CD1c-positive myeloid dendritic cell (primary cell): ENCODE measurements around the gene SMARCE1.
A peak's percentile ranks its signal among the peaks of the same experiment; 100 is the strongest.

Experiments
- DNase-seq: peaks from one replicate; pipeline ENCODE4 v3.0.0-alpha.2; 2016; ENCODE audit errors: extremely low spot score

Gene SMARCE1

DNA sequence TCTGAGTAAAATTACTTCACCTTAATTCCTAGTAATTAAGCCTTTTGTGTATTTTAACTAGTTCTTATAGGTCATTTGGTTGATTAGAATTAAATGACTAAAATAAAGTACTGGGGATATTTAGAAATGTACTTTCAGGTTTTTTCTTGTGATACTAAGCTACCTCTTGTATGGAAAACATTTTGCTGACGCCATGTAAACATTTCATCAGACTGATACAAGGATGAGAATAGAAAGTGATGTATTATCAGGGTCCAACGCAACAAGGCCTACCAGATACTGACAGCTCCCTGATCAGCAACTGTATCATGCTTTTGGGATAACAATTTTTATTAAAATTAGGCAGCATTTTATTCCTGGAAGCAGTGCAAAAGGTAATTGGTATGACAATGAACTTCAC lies 1.7 kb downstream of the SMARCE1 start:
- DNase-seq = no peak

DNA sequence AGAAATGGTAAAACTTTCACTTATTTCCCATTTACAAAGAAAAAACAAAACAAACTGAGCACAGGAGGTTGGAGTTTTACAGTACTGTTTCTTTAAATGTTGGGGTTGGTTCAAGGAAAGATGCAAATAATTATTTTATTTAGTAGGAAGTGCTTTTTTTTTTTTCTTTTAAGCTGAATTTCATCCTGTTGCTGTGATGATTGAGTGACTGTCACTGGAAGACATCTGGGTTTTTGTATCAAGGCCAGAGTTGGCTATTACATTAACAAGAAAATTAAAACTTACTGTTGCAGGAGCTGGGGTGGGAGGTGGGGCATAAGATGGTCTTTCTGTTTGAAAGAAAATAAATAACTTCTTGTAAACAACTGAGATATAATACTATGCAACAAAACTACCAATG lies 2.3 kb downstream of the SMARCE1 start:
- DNase-seq = no peak

DNA sequence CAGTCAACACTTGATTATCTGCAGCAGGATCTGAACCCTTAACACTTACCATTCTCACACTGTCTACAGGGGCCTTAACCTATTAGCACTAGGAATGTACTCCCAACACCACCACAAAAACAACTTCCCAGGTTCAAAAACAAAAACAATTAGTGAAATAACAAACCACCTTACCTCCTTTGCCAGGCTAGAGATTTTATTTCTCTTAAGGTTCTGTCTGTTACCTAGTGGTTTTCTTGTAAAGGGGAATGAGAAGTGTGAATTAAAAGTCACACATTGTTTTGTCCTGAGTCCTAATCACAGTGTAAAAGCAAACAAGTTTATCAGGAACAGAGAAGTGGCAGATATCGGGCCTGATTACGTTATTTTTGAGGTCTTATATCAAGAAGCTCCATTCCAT lies 9.7 kb downstream of the SMARCE1 start:
- no peak for DNase-seq

DNA sequence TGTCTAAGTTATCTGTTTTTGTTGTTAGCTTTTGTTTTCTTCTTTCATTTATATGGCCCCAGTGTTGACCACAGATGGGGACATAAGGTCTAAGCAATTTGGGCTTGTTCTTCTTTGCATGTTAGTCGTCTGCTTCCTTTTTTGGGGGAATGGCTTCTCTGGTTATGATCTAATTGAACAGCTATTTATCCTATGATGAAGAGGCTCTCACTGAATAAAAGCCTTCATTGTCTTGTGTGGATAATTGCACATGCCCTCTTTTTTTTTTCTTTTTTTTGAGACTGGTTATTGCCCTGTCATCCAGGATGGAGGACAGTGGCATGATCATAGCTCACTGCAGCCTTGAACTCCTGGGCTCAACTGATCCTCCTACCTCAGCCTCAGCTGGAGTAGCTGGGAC lies 13.7 kb downstream of the SMARCE1 start:
- no peak for DNase-seq

DNA sequence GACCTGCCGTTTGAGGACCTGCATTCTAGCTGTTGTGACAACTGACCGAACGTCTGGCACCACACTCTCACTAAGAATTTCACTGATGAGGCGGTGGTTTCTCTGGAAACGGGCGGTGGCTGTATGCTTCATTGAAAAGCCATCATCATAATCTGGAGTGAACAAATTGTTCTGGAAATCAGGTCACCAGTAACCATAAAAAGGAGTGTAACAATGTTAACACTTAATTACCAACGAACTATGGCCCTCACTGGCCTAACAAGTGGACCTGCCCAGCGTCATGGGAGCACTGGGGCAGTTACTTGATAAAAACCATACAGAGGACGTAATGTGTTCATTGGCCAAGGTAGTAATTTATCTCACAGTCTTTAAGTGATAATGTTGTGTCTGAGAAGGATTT lies 15.4 kb downstream of the SMARCE1 start:
- DNase-seq = no peak

DNA sequence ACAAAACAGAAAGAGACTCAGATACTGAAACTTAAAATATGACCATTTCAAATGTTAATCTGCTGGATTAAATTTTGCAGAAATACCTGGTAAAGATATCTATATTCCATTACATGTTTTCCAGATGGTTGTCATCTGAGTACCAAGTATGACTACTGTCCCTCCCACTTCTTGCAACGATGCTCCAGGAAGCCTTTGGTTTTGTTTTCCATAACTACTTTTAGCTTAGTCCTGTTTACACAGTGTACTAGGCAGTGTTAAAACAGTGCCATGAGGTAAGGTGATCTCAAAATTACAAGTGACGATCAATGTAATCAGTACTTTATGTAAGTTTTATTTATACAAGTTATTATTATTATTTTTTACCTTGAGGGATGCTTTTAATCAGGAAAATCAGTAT lies 17.8 kb downstream of the SMARCE1 start:
- no peak for DNase-seq

DNA sequence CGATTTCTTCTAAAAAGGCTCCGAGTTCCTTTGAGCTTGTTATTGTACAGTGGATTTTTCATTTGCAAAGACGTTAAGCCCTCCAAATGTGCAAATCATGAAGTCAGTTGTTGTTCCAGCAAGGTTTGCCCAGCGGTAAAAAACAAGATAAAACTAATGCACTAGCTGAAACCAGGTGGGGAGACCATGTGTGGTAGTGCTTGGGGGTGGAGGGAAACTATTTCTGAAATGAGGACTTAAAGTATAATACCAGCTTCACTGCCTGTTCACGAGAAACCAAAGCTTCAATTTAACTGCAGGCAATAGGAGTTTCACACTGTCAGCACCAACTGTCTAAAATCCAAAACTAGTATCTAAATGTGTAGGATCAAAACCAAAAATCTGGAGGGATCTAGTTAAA lies 22.3 kb downstream of the SMARCE1 start:
- DNase-seq = no peak

DNA sequence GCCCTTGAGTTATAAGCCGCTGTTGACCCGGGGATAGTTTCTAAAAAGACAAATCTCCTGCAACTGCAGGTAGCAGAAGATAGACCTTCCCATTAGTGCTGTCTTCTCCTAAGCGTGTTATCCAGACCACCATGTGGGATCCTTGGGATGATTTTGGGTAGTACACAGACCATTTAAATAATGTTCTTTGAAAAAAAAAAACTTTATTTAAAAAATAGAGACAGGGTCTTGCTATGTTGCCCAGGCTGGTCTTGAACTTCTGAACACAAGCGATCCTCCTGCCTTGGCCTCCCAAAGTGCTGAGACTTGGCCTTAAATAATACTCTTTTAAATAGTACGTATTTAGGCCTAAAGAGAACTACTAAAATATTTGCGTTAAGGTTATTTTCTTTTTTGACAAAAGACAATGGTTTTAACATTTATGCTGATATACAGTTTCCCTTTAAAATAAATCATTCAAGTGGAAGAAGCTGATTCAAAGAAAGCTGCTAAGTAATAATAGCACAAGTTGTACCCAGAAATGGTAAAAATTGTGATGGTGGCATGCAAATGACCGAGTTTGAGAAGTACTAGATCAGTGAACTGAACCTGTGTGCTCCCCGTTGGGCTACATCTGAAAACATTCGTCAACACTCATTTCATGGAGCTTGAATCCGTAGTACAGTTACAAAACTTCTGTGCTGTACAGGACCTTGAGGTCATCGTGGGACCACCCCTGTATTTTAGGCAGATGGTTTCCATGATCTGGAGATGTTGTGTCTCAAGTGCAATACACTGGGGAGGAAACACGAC lies 24.0 kb downstream of the SMARCE1 start:
- no peak for DNase-seq

DNA sequence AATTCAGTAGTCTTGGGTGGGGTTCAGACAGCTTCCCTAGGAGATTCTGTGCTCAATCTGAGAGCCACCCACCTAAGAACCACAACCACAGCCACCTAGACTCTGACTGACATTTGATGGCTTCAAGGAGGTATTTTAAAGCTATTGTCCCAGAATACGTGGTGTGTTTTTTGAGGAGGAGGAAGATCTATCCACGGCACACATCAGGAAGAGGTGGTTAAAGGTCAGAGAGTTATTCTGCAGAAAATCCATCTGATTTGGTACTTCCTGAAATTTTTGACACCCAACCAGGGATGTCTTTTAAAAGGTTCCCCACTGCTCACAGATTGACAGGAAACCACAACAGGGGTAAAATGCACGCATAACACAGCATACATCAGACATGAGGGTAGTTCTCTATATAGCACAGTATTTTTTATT lies 25.1 kb downstream of the SMARCE1 start:
- DNase-seq = peak; percentile 61

DNA sequence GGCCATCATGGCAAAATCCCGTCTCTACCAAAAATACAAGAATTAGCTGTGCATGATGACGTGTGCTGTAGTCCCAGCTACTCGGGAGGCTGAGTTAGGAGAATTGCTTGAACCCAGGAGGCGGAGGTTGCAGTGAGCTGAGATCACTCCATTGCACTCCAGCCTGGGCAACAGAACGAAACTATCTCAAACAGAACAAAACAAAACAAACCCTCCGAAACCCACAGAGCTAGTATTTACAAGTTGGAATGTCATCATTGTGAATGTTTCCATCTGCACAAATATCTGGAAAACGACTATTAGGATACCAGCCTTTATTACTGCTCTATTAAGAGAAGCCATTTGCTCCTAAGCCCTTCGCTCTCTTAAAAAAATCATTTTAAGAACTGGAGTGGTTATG lies 26.0 kb downstream of the SMARCE1 start:
- DNase-seq = no peak

DNA sequence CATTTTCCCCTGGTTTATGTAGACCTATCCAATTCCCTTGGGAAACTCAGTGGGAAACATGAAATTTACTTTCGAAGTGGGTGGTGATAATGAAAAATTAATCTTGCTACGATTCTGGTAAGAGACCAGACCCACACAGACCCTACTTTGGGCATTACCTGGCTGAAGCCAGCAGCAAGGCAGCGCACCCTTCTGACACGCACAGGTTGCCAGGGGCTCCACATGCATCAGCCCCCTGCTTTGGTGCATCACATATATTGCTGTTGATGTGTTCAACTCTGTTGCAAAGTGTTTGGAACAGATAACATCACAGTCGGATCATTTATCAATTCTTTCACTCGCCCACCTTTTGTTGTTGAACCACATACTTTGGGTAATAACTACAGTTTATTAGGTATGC lies 26.6 kb downstream of the SMARCE1 start:
- no peak for DNase-seq

DNA sequence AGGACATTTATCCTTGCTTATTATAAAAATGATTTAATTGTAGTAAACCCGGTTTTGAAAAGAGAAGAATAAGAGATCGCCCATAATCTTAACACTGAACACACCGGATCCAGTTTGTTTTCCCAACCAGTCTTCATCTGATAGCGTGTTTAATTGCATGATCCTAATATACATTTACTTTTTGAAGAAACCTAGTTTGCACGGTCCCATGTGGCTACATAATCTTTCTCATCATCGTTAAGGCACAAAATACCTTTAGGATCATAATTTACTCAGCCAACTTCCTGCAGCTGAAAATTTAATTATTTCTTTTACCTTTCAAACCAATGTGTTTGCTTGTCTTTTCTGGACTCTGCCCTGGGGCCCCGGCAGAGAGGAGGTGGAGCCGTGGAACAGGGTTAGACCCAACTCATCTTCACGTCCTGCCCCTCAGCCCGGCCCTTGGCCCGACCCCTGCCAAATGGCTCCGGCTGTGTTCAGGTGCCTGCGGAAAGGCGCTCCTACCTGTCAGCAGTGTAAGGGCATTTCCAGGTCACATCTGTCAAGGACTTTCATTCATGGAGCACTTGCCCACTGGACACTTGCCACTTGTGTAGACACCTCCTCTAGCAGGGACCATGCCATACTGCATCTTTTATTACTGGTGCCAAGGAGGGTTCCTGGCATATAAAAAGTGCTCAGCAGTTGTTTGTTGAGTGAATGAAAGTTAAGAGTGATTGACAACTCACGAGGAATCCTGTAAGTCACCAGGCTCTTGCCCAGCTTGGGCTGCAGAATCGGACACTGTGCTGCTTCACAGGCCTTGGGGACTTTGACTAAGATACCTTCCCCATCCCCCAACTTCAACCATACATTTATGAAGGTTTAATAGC lies 28.6 kb downstream of the SMARCE1 start:
- no peak for DNase-seq

DNA sequence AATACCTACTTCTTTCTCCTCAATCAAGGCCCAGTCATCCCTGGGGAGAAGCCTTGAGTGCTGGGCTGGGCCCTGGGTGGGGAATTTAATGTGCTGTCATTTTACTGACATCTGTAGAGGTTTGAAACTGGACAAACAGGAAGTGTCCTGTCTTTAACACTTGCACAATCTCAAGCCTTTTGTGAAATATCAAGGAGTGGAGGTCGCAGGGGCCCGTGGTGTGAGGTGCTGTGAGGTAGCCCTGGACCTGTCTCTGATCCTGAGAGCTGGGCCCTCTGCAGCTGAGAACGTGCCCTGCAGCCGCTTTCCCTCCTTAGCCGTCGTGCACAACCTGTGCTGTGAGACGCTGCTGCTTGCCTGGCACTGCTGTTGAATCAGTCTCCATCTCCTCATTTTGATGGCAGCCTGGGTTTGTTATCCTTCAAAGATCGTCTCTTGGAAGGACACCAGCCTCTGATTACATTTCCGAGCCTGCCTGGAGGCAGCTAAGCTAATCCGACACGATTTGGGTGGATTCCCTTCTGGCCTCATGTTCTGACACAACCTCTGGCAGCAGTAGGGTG lies 29.9 kb downstream of the SMARCE1 start:
- peak; percentile 51 for DNase-seq

DNA sequence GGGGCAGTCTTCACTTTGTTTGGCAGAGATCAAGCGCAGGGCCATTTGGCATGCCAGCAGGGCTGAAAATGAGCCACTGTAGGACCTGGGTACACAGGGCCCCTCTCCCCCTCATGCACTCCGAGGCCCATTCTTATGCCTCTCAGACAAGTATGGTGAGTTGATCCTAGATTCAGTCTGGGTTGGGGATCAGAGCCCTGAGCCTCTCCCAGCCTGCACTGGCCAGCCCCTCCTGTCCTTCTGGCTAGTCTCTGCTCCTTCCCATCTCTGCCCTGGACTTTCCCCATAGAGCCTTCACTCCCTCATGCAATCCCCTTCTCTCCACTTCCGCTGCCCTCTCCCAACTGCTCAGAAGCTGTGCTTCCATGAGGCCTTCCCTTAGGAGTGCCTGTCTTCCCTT lies 31.0 kb downstream of the SMARCE1 start:
- no peak for DNase-seq

DNA sequence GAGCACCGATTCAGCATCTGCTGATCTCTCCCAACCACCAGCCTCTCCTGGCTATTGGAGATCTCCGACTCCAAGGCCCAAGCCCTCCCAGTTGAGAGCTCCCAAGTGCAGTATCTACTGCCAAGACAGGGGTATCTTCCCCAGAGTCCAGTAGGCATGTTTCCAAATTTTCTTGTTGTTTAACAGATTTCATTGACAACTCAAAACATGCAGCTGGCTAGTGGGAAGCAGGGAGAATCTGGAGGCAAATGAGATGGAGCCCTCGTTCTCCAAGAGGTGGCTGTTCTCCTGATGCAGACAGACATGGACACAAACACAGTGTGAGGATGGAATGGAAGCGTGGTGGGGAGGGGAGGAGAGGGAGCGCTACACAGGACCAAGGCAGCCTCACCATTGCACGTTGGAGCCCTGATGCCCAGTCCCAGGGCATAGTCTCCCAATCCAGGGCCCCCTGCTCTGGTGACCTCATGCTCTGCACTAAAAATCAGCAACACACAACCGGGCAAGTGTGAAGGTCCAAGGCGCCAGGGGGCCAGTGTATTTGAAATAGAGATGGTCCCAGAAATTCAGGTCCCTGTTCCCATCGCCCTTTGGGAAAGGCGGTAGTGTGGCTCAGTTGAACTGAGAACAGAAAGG lies 31.7 kb downstream of the SMARCE1 start:
- DNase-seq = no peak

DNA sequence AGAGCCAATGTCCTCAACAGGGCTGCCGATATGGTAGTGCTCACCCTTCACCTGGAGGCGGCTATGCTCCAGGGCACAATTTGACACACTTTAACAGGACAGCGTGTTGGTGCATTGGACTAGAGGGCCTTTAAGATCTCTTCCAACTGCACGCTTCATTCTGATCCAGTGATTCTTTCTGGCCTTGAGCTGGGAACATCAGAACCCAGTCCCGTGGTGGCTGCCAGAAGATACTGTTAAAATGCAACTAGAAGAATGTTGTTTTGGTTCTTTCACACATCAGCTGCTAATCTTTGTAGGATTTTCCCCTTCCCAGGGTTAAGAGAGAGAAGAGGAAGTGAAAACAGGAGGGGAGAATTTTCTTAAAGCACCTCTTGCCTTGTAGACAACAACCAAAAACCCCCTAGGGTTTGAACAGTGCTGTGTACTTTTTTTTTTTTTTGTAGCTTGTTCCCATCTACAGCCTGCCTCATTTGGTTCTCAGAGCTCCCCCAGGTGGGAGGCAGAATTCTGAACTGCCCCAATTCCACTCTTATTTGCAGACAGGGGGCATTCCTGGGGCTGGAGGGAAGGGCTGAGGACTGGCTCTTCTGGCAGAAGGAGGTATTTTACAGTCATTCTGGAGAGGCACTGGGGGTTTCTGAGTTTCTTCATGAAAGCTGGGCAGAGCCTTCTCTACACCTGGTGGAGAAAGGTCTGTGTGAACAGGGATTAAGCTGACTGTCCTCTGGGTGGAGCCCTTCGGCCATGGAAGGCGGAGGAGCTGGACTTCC lies 32.4 kb downstream of the SMARCE1 start:
- DNase-seq = peak; percentile 45

DNA sequence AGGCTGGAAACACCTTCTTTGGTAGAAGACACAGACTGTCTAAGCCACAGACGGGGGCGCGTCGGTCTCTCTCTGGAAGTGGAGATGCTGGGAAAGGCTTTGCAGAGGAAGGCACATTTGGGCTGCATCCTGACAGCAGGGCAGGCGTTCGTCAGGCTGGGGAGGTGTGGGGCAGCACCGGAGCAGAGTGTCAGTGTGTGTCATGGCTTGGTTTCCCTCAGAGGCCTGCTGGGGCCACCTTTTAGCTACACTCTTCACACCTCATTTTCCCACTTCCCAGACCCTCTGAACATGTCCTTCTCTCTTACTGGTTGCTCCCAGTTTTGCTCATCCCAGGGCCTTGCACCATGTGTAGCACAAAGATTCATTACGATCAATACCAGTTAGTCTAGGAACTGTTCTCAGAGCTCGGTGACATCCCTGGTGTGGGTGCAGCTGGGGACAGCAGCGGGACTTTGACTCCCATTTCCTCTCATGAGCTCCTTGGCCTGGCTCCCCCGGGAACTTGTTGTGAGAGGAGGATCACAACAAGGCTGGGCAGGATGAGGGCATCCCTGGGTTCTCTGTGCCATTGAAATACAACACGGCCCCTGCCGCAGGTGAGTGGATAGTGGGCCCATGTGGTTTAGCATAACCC lies 33.1 kb downstream of the SMARCE1 start:
- no peak for DNase-seq

DNA sequence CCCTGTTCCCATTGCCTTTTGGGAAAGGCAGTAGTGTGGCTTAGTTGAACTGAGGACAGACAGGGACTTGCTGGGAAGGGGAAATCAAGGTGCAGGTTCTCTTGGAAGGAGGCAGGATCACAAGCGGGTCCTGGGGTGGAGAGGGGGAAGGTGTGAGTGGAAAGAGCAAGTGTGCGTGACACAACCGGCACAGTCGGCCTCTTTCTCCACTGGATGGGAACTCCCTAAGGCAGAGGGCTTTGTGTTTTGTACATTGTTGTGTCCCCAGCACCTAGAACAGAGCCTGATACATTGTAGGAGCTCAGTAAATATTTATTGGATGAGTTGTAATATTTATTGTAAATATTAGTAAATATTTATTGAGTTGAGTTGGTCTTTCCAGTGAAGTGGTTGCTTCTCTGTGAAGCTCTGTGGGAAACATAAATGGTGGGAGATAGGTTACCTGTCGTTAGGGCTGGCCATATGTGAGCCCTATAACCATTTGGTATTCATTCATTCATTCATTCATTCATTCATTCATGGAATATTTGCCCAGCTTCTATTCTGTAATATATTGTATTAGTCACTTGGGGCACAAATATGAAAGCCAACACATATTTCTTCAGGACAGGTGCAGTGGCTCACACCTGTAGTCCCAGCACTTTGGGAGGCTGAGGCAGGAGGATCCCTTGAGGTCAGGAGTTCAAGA lies 34.0 kb downstream of the SMARCE1 start:
- DNase-seq = no peak

DNA sequence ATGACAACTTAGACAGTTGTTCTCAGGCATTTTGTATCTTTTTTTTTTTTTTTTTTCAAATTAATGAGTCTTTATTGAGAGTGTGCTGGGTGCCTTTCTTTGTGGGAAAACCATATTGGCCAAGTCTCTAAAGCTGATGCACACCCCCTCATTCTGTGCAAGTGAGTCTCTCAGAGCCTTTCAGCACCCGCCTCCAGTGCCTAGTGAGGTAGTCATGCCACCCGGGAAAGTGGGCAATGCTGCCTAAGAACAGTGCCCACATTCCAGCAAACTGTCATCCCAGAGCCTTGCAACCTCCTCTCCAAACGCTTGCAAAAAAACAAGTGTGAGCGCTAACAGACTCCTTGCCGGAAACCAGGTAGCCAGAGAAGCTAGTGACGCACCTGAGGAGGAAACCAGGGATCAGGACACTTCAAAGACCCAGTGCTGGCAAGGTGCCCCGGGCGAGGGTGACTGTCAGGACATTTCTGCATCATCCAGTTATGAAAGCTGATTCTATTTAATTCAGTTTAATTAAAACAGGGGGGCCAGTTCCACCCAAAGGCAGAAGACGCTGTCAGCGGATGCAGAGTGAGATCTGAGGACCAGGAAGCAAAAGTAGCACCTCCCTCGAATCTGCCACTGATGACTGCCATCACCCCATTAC lies 34.9 kb downstream of the SMARCE1 start:
- no peak for DNase-seq
